SK-N-SH (cell line): ENCODE results near the gene YIF1B.

ENCODE experiments used
- CHD2 ChIP-seq: fragments of 150-350 bp; IDR thresholded peaks from 2 replicates; pipeline ENCODE4 v1.6.1; 2018; ENCODE audit warnings: low read length; ENCODE audit not compliant: partially characterized antibody
- CTCF ChIP-seq: fragments of 200-600 bp; sonication (generic); IDR thresholded peaks from 2 replicates; pipeline ENCODE4 v1.6.1; 2017; ENCODE audit warnings: antibody characterized with exemption, mild to moderate bottlenecking, moderate library complexity
- EP300 ChIP-seq, 2 experiments: IDR thresholded peaks; 2 replicates each; pipeline versions ENCODE4 v1.4.0 to v1.6.1; 2012; ENCODE audit warnings: borderline replicate concordance in 1 of 2, low read depth in 1 of 2, low read length in 1 of 2
- FOSL2 ChIP-seq: IDR thresholded peaks from 2 replicates; pipeline ENCODE4 v1.4.0; 2012; ENCODE audit warnings: low read depth, mild to moderate bottlenecking, moderate library complexity, borderline replicate concordance
- FOXJ3 ChIP-seq: sonication (generic); formaldehyde crosslinking; IDR thresholded peaks from 2 replicates; pipeline ENCODE4 v1.5.1; 2020; ENCODE audit warnings: mild to moderate bottlenecking, missing genetic modification reagents
- FOXM1 ChIP-seq: IDR thresholded peaks from 2 replicates; pipeline ENCODE4 v1.4.0; 2012; ENCODE audit warnings: low read depth, mild to moderate bottlenecking
- GABPA ChIP-seq: IDR thresholded peaks from 2 replicates; pipeline ENCODE4 v1.4.0; 2012; ENCODE audit warnings: low read depth, mild to moderate bottlenecking
- IRF3 ChIP-seq: fragments of 150-350 bp; IDR thresholded peaks from 2 replicates; pipeline ENCODE4 v1.6.1; 2016; ENCODE audit warnings: mild to moderate bottlenecking, low read depth, low read length
- POLR2AphosphoS5 ChIP-seq: IDR thresholded peaks from 2 replicates; pipeline ENCODE4 v1.6.1; 2012; ENCODE audit warnings: low read depth, low read length
- RAD21 ChIP-seq: IDR thresholded peaks from 2 replicates; pipeline ENCODE4 v1.6.1; 2012; ENCODE audit warnings: mild to moderate bottlenecking, low read length
- RCOR1 ChIP-seq: fragments of 150-350 bp; IDR thresholded peaks from 2 replicates; pipeline ENCODE4 v1.6.1; 2017; ENCODE audit warnings: antibody characterized with exemption, low read length
- TAF1 ChIP-seq: IDR thresholded peaks from 2 replicates; pipeline ENCODE4 v1.6.1; 2012; ENCODE audit warnings: low read depth, mild to moderate bottlenecking, low read length, moderate library complexity, borderline replicate concordance
- TEAD4 ChIP-seq: IDR thresholded peaks from 2 replicates; pipeline ENCODE4 v1.4.0; 2012; ENCODE audit warnings: mild to moderate bottlenecking, borderline replicate concordance; ENCODE audit not compliant: insufficient read depth
- YY1 ChIP-seq: IDR thresholded peaks from 2 replicates; pipeline ENCODE4 v1.4.0; 2012; ENCODE audit warnings: low read depth, mild to moderate bottlenecking

- TF ChIP-seq RCOR1 (no peak), CTCF (no peak), RAD21 (no peak), FOSL2 (no peak), CHD2 (no peak), YY1 (no peak), EP300 (IDR thresholded peaks at IDR 0.05; ENCODE audit: borderline replicate concordance in 1 of 2, low read depth in 1 of 2, low read length in 1 of 2) (no peak), FOXJ3 (no peak), TEAD4 (no peak), IRF3 (no peak), TAF1 (no peak), POLR2AphosphoS5 (no peak), GABPA (no peak), FOXM1 (no peak)
Observed at GRCh38 chr19:38265213-38265861, 50.4 kb downstream of the YIF1B start.
